Measurements from ENCODE around the gene MYO1D.

MYO1D gene

GRCh38 chr17:32798938-32799337 lies 78.0 kb downstream of the MYO1D start:
- no peak overlapping the region for H3K4me3 ChIP-seq (ENCODE audit: low read depth, low read length)
- no peak for DNase-seq (ENCODE audit: low read depth, low spot score)
- in situ Hi-C loops (cut with HindIII; ENCODE audit: low sequenced_read_pairs): no loop called here

GRCh38 chr17:32795339-32795979 lies 81.5 kb downstream of the MYO1D start:
- no peak overlapping the region for H3K4me3 ChIP-seq (ENCODE audit: low read depth, low read length)
- no peak for TF ChIP-seq CTCF (IDR thresholded peaks at IDR 0.05; ENCODE audit: low read depth, low read length)
- DNase-seq (ENCODE audit: low read depth, low spot score): no peak
- in situ Hi-C loops (cut with HindIII; ENCODE audit: low sequenced_read_pairs): no loop called here

More at GRCh38 chr17:32798938-32799337, 78.0 kb downstream of the MYO1D start:
- no peak for TF ChIP-seq CTCF (IDR thresholded peaks at IDR 0.05; ENCODE audit: low read depth, low read length)

GRCh38 chr17:32794533-32795246 lies 82.2 kb downstream of the MYO1D start:
- in situ Hi-C loops (cut with HindIII; ENCODE audit: low sequenced_read_pairs): no loop called here
- H3K4me3 ChIP-seq (ENCODE audit: low read depth, low read length): no peak overlapping the region
- no peak for DNase-seq (ENCODE audit: low read depth, low spot score)
- no peak for TF ChIP-seq CTCF (IDR thresholded peaks at IDR 0.05; ENCODE audit: low read depth, low read length)

GRCh38 chr17:32793841-32794240 lies 83.1 kb downstream of the MYO1D start:
- no peak overlapping the region for H3K4me3 ChIP-seq (ENCODE audit: low read depth, low read length)
- no peak for TF ChIP-seq CTCF (IDR thresholded peaks at IDR 0.05; ENCODE audit: low read depth, low read length)
- DNase-seq (ENCODE audit: low read depth, low spot score): no peak
- in situ Hi-C loops (cut with HindIII; ENCODE audit: low sequenced_read_pairs): no loop called here

GRCh38 chr17:32792207-32792606 lies 84.7 kb downstream of the MYO1D start:
- no peak for TF ChIP-seq CTCF (IDR thresholded peaks at IDR 0.05; ENCODE audit: low read depth, low read length)
- DNase-seq (ENCODE audit: low read depth, low spot score): no peak
- in situ Hi-C loops (cut with HindIII; ENCODE audit: low sequenced_read_pairs): no loop called here
- no peak overlapping the region for H3K4me3 ChIP-seq (ENCODE audit: low read depth, low read length)

- in situ Hi-C loops (cut with HindIII; ENCODE audit: low sequenced_read_pairs): no loop called here
- no peak for DNase-seq (ENCODE audit: low read depth, low spot score)
- no peak for TF ChIP-seq CTCF (IDR thresholded peaks at IDR 0.05; ENCODE audit: low read depth, low read length)
- H3K4me3 ChIP-seq (ENCODE audit: low read depth, low read length): no peak overlapping the region
These were observed 90.8 kb downstream of the MYO1D start for GRCh38 chr17:32786169-32786568.

Measured in astrocyte of the spinal cord (primary cell).